Left ventricle myocardium inferior (tissue), 1 donor: ENCODE results near the gene CCDC158. TPM values are rescaled to one million over a fixed set of nuclear protein-coding genes. Genes with fewer than 3 reads are reported as not detected.

Source experiments
- DNase-seq: peaks from one replicate; pipeline ENCODE4 v3.0.0-alpha.2; 2020
- H3K27ac ChIP-seq: fragments of 200-600 bp; replicated peaks from 2 replicates; pipeline ENCODE4 v1.8.0; 2021
- H3K27me3 ChIP-seq: fragments of 200-600 bp; 2 replicates; pipeline ENCODE4 v1.8.0; 2021; ENCODE audit warnings: low read depth
- H3K36me3 ChIP-seq: fragments of 200-600 bp; 2 replicates; pipeline ENCODE4 v1.8.0; 2021
- H3K4me1 ChIP-seq: fragments of 200-600 bp; 2 replicates; pipeline ENCODE4 v1.8.0; 2021
- H3K4me3 ChIP-seq: fragments of 200-600 bp; 2 replicates; pipeline ENCODE4 v1.8.0; 2021; ENCODE audit warnings: mild to moderate bottlenecking, moderate library complexity
- H3K9me3 ChIP-seq: fragments of 200-600 bp; replicated peaks from 2 replicates; pipeline ENCODE4 v1.8.0; 2021
- intact Hi-C: fragments of 100-400 bp; cut with micrococcal nuclease; formaldehyde crosslinking; loops from one replicate; pipeline ENCODE4 v1.11.0; 2022
- total RNA-seq: library from RNA; stranded (reverse); fragmentation: NEBNext Ultra II Directional; extraction: Animal tissue kit (Norgen Biotek cat#: 25700); gene quantifications from one replicate; pipeline ENCODE4 v1.2.1, GENCODE V29; 2021
- TF ChIP-seq, protein P1 (sequence below): fragments of 200-600 bp; IDR thresholded peaks from 2 replicates; pipeline ENCODE4 v1.8.0; 2021; ENCODE audit warnings: antibody characterized with exemption, mild to moderate bottlenecking, borderline replicate concordance
- donor health status: DM: no; HTN: yes; CAD: no; lungs with severe emphysema.

The CCDC158 gene
- total RNA-seq, 1 donor from 2014 or later: 0.11 TPM

DNA sequence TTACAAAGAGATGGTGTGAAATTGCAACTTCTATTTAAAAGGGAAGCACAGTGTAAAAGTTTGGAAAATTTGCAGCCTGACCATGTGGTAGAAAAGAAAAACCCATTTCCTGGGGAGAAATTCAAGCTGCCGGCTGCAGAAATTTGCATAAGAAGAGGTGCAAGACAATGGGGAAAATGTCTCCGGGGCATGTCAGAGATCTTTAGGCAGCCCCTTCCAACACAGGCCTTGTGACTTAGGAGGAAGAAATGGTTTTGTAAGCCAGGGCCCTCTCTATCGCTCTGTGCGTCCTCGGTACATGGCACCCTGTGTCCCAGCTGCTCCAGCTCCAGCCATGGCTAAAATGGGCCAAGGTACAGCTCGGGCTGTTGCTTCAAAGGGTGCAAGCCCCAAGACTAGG lies 40.4 kb downstream of the CCDC158 start:
- H3K27ac ChIP-seq: no peak overlapping the region
- no peaks in the 10 kb centered on the region for H3K27me3 ChIP-seq
- peaks cover 7% of the 10 kb centered on the region for H3K4me1 ChIP-seq
- H3K9me3 ChIP-seq: peaks cover 13% of the 10 kb centered on the region
- H3K36me3 ChIP-seq: no peaks in the 10 kb centered on the region
- no peak overlapping the region for H3K4me3 ChIP-seq
- intact Hi-C loops: no loop called here
- TF ChIP-seq, protein P1, sequence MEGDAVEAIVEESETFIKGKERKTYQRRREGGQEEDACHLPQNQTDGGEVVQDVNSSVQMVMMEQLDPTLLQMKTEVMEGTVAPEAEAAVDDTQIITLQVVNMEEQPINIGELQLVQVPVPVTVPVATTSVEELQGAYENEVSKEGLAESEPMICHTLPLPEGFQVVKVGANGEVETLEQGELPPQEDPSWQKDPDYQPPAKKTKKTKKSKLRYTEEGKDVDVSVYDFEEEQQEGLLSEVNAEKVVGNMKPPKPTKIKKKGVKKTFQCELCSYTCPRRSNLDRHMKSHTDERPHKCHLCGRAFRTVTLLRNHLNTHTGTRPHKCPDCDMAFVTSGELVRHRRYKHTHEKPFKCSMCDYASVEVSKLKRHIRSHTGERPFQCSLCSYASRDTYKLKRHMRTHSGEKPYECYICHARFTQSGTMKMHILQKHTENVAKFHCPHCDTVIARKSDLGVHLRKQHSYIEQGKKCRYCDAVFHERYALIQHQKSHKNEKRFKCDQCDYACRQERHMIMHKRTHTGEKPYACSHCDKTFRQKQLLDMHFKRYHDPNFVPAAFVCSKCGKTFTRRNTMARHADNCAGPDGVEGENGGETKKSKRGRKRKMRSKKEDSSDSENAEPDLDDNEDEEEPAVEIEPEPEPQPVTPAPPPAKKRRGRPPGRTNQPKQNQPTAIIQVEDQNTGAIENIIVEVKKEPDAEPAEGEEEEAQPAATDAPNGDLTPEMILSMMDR: no peak
- no peak for DNase-seq

DNA sequence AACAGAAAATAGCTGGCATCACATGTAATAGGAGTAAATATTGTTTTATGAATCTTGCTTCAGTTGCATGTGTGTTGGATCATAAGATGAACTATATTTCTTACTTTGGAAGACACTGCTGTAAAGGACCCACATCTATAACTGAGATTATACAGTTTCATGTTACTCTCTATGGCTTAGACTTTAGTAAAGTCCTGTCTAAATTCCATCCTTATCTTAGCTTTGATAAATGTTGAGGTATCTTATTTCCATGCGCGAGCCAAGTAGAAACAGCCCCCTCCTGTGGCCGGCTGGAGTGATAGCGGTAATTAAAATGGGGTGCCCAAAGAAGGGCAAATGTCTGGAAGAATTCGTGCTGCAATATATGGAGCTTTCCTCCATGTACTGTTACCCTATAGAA lies 43.0 kb downstream of the CCDC158 start:
- peaks cover 13% of the 10 kb centered on the region for H3K9me3 ChIP-seq
- intact Hi-C loops: no loop called here
- H3K36me3 ChIP-seq: no peaks in the 10 kb centered on the region
- no peak overlapping the region for H3K27ac ChIP-seq
- no peaks in the 10 kb centered on the region for H3K27me3 ChIP-seq
- DNase-seq: no peak
- H3K4me1 ChIP-seq: peaks cover 7% of the 10 kb centered on the region
- H3K4me3 ChIP-seq: no peak overlapping the region
- TF ChIP-seq, protein P1: peak; percentile 46

DNA sequence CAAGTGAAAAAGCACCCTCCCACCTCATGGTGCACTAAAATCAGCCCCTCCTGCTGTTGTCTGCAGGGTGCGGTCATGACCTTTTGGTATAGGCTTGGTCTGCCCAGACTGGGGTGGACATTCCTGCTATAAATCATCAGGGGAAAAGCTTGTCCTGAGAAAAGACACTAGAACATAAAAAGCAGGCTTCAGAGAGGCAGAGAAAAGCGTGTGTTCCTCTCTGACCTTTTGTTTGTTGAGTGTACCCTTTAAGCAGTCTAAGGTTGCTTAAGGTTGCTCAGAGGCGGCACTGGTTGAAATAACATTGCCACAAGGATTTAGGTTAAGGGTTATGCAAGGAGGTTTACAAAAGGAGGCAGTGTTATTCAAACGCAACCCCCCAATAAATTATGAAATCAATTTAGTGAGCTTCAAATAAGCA lies 43.5 kb downstream of the CCDC158 start:
- no peaks in the 10 kb centered on the region for H3K27me3 ChIP-seq

DNA sequence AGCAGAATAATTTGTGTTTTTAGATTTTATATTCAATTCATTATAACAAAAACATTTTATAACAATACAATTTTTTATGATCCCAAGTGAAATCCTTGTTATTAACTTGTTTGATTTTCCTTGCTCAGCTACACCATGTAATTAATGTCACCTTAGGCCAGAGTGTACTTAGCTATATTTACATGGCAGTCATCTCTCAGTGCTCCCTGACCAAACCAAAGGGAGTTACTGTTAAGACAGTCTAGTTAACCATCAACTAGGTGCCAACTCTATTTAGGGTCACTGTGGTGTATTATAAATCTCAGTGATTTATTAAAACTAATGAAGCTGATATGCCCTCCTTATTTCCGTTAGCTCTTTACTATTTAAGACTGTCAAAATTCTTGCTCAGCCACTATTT lies 44.4 kb downstream of the CCDC158 start:
- H3K9me3 ChIP-seq: peaks cover 13% of the 10 kb centered on the region
- H3K27me3 ChIP-seq: no peaks in the 10 kb centered on the region
- TF ChIP-seq, protein P1: no peak
- H3K4me3 ChIP-seq: no peak overlapping the region
- H3K36me3 ChIP-seq: no peaks in the 10 kb centered on the region
- intact Hi-C loops: no loop called here
- H3K4me1 ChIP-seq: peaks cover 7% of the 10 kb centered on the region
- no peak overlapping the region for H3K27ac ChIP-seq
- no peak for DNase-seq

More for the DNA sequence above, 43.5 kb downstream of the CCDC158 start:
- Histone ChIP-seq H3K27ac (no peak overlapping the region), H3K9me3 (peaks cover 13% of the 10 kb centered on the region), H3K36me3 (no peaks in the 10 kb centered on the region), H3K4me1 (peaks cover 7% of the 10 kb centered on the region), H3K4me3 (no peak overlapping the region)
- no peak for DNase-seq
- TF ChIP-seq, protein P1: no peak
- intact Hi-C loops: no loop called here

DNA sequence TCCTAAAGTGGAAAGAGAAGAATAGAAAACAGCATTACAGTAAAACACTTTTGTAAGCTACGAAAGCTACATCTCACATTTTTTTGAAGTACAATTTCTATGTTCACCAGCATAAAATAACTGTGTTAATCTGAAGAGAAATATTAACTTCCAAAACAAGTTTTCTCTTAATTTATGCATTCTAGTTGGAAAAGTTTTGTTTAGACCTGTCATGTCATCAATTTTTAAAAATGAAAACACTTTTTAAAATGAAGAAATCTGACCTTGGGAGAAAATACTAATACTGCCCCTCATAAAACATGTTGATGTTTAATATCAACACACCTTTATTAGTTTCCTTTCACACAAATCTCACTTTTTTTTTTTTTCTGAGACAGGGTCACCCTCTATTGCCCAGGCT lies 45.2 kb downstream of the CCDC158 start:
- intact Hi-C loops: no loop called here
- no peak overlapping the region for H3K27ac ChIP-seq

More for the DNA sequence above, 45.2 kb downstream of the CCDC158 start:
- TF ChIP-seq, protein P1: no peak
- no peaks in the 10 kb centered on the region for H3K27me3 ChIP-seq
- no peak for DNase-seq
- peaks cover 7% of the 10 kb centered on the region for H3K4me1 ChIP-seq
- H3K9me3 ChIP-seq: peaks cover 9% of the 10 kb centered on the region
- no peaks in the 10 kb centered on the region for H3K36me3 ChIP-seq
- no peak overlapping the region for H3K4me3 ChIP-seq
